Activated naive CD4-positive, alpha-beta T cell treated with anti-CD3 and anti-CD28 coated beads, Interleukin-2, amount 50 U/mL, for 24 hours (primary cell): ENCODE results near the gene TCN2.

Experiments used
- H3K27ac Mint-ChIP-seq: one replicate; pipeline ENCODE4 v1.8.0; 2021; ENCODE audit warnings: mild to moderate bottlenecking, mixed read lengths
- H3K27me3 Mint-ChIP-seq: one replicate; pipeline ENCODE4 v1.8.0; 2021; ENCODE audit warnings: mixed read lengths
- H3K36me3 Mint-ChIP-seq: one replicate; pipeline ENCODE4 v1.8.0; 2021; ENCODE audit warnings: mixed read lengths
- H3K4me1 Mint-ChIP-seq: one replicate; pipeline ENCODE4 v1.8.0; 2021; ENCODE audit warnings: mixed read lengths
- H3K4me3 Mint-ChIP-seq: one replicate; pipeline ENCODE4 v1.8.0; 2021; ENCODE audit warnings: mild to moderate bottlenecking, mixed read lengths
- H3K9me3 Mint-ChIP-seq: one replicate; pipeline ENCODE4 v1.8.0; 2021; ENCODE audit warnings: mixed read lengths

Gene TCN2

DNA sequence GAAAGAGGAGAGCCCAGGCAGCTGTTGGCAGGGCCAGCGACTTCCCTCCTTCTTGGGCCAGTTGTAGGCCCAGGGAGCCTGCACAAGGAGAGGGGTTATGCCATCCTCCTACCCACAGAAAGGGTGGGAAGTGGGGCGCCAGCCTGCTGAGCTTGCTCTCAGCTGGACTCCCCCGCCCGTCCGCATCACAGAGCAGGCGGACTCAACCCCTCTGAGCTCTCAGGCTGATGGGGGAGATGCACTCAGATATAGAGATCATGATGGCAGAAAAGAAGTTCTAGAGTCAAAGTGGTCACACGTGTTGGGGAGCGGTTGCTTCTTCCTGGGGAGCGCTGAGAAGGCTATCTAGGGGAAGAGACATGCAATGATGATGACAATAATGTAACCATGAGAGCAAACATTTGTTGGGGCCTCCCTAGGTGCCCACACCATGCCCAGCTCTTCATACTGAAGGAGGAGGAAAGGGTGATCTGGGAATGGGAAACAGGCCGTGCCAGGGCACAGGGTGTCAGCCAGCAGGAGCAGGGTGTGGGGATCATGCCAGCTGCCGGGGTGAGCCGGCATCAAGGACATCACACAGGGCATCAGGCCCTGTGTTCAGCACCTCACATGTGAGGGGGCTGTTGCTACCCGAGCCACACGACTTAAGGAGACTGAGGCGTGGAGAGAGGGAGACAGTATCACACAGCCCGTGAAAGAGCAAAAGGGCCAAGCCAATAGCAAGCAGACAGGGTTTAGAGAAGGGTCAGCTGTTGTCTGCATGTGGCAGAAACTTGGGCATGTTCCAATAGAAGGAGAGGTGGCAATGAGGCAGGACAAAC lies 36.3 kb downstream of the TCN2 start:
- Mint-ChIP-seq H3K27me3 (no peaks in the 10 kb centered on the region), H3K4me3 (peak overlapping the region; percentile 76), H3K27ac (peak overlapping the region; percentile 94), H3K36me3 (peaks cover 9% of the 10 kb centered on the region), H3K9me3 (no peaks in the 10 kb centered on the region), H3K4me1 (peaks cover 39% of the 10 kb centered on the region)

DNA sequence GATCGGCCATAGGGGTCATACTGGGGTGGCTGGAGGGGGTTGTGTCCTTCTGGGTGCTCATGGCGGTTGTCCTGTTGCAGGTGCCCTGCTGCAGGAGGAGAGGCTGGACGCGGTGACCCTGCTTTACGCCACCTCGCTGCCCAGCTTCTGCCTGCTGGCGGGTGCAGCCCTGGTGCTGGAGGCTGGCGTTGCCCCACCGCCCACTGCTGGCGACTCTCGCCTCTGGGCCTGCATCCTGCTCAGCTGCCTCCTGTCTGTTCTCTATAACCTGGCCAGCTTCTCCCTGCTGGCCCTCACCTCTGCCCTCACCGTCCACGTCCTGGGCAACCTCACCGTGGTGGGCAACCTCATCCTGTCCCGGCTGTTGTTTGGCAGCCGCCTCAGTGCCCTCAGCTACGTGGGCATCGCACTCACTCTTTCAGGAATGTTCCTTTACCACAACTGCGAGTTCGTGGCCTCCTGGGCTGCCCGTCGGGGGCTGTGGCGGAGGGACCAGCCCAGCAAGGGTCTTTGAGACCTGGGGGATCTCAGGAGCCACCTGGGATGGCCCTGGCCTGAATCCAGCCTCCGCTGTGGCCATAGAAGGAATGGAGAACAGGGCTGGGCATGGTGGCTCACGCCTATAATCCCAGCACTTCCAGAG lies 39.7 kb downstream of the TCN2 start:
- Mint-ChIP-seq H3K4me1 (peaks cover 56% of the 10 kb centered on the region), H3K9me3 (no peaks in the 10 kb centered on the region), H3K27me3 (no peaks in the 10 kb centered on the region), H3K4me3 (no peak overlapping the region), H3K36me3 (peaks cover 6% of the 10 kb centered on the region), H3K27ac (peak overlapping the region; percentile 41)

DNA sequence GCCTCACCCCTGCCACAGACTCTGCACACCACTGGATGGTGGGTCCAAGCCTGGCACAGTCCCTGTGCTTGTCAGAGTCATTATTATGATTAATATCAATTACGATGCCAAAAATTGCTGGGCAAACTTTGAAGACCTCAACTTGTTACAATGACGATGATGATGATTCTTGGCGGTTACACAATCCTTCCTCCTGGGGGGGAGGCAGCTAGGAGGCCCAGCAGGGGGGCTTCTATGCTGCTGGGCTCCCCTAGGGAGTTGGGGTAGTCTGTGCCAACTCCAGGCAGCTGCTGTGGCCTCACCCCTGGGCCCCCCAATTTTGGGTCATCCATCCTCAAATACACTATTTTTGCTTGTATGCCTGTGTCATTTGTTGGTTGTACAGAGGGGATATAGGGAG lies 40.6 kb downstream of the TCN2 start:
- no peak overlapping the region for H3K4me3 Mint-ChIP-seq
- H3K27me3 Mint-ChIP-seq: no peaks in the 10 kb centered on the region
- H3K36me3 Mint-ChIP-seq: peaks cover 6% of the 10 kb centered on the region
- H3K9me3 Mint-ChIP-seq: no peaks in the 10 kb centered on the region
- peaks cover 58% of the 10 kb centered on the region for H3K4me1 Mint-ChIP-seq
- peak overlapping the region; percentile 61 for H3K27ac Mint-ChIP-seq

DNA sequence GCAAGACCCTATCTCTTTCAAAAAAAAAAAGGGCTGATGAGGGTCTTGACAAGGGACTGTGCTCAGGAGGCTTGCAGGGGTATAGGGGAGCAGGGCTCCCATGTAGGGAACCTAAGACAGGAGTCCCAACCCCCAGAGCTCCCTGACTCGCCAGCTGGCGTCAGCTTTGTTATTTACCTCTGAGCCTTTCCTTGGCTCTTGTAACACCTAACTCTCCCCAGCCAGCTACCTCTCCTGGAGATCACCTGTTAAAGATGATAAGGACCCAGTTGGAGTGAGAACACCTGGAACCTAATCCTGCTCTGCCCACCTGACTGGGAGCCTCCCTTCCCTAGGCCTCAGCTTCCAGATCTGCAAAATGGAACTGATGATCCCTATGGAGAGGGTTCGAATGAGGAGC lies 41.9 kb downstream of the TCN2 start:
- H3K27me3 Mint-ChIP-seq: no peaks in the 10 kb centered on the region
- peaks cover 4% of the 10 kb centered on the region for H3K36me3 Mint-ChIP-seq
- H3K4me1 Mint-ChIP-seq: peaks cover 52% of the 10 kb centered on the region
- H3K9me3 Mint-ChIP-seq: no peaks in the 10 kb centered on the region
- peak overlapping the region; percentile 42 for H3K4me3 Mint-ChIP-seq
- H3K27ac Mint-ChIP-seq: peak overlapping the region; percentile 63

DNA sequence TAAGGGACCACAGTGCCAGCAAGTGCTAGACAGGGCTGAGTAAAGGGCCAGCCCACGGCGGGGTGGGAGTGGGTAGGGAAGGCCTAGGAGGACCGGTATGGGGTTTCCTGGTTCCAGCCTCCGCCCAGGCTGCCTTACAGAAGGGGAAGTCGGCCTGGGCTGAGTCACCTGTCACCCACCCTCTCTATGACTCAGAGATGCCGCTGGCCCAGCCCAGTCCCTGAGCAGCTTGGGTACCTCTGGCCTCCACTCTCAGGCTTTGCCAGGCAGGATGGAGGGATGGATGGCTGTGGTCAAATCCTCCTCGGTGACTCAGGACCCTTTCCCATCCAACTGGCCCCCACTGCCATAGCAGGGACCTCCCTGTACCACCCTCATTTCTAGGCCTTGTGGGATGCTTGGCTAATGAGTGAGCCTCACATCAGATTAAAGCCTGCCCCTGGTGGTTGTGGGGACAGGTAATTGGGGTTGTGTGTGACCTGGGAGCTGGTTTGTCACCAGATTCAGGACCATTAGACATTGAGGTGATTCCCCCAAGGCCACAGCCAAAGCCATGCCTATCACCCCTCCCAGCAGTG lies 42.5 kb downstream of the TCN2 start:
- Mint-ChIP-seq H3K4me1 (peaks cover 45% of the 10 kb centered on the region), H3K36me3 (peaks cover 6% of the 10 kb centered on the region), H3K4me3 (peak overlapping the region; percentile 42), H3K27ac (peak overlapping the region; percentile 63), H3K9me3 (no peaks in the 10 kb centered on the region), H3K27me3 (no peaks in the 10 kb centered on the region)

DNA sequence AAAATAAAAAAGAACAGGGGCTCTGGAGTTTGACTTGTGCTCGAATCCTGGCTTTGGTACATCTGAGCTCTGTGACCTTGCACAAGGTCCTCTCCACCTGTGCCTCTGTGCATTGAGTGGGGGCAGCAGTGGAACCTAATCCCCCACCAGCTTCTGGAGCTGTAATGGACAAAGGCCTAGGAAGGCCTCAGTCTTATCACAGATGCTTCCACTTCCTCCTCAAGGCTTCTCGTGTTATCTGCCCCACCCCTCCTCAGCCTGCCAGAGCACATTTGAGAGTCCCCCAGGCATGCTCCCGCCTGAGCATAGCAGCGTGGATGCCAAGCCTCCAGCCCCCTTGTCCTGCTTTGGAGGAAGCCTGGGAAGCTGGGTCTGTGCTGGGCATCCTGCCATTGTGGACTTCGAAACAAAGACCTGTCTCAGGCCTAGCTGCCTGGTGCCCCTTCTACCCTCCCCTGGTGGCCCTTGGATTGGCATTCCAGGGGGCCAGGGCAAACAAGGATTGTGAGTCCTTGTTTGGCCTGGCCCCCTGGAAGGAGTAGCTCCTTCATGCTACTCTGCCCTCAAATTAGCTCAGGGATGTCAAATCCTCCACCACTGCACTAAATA lies 43.6 kb downstream of the TCN2 start:
- H3K4me3 Mint-ChIP-seq: no peak overlapping the region
- no peaks in the 10 kb centered on the region for H3K27me3 Mint-ChIP-seq
- peak overlapping the region; percentile 41 for H3K27ac Mint-ChIP-seq
- H3K9me3 Mint-ChIP-seq: no peaks in the 10 kb centered on the region
- peaks cover 38% of the 10 kb centered on the region for H3K4me1 Mint-ChIP-seq
- H3K36me3 Mint-ChIP-seq: peaks cover 9% of the 10 kb centered on the region

DNA sequence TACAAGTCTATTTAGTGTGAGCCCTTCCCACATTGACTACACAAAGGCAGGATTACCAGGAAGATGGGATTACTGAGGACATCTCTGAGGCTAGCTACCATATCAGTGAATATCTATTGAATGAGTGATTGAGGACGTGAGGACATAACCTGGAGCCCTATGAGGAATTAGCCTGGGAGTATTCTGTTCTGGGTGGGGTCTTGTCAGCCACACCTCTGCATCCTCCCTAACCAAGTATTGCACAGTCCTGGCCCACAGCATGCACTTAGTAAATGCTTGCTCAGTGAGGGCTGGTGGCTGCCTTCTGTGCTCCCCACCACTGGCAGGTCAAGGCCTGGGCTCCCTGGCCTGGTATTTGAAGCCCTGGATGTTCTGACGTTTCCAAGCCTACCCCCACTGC lies 45.9 kb downstream of the TCN2 start:
- H3K27ac Mint-ChIP-seq: no peak overlapping the region
- no peaks in the 10 kb centered on the region for H3K27me3 Mint-ChIP-seq
- H3K4me1 Mint-ChIP-seq: peaks cover 34% of the 10 kb centered on the region

DNA sequence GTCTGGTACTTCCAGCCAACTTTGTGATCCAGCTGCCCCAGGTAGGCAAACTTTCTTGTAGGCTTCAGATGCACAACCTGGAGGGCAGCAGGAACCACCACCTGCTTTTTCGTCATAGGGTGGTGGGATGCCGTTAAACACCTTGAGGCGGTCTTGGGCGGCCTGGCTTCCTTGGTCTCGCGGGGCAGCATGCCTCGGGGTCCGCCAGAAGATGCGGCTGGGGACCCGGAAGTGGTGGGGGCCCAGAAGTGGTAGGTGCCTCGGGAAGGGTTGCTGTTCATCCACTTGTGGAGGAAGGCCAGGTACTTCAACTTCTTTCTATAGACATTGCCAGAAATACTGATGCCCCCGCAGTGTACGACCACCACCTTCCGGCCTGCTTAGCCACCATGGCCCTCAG lies 47.4 kb downstream of the TCN2 start:
- H3K27ac Mint-ChIP-seq: no peak overlapping the region
- H3K9me3 Mint-ChIP-seq: no peaks in the 10 kb centered on the region
- peaks cover 19% of the 10 kb centered on the region for H3K4me1 Mint-ChIP-seq
- H3K27me3 Mint-ChIP-seq: no peaks in the 10 kb centered on the region
- H3K4me3 Mint-ChIP-seq: no peak overlapping the region
- peaks cover 5% of the 10 kb centered on the region for H3K36me3 Mint-ChIP-seq

More for the DNA sequence above, 45.9 kb downstream of the TCN2 start:
- Mint-ChIP-seq H3K36me3 (peaks cover 9% of the 10 kb centered on the region), H3K4me3 (no peak overlapping the region), H3K9me3 (no peaks in the 10 kb centered on the region)

DNA sequence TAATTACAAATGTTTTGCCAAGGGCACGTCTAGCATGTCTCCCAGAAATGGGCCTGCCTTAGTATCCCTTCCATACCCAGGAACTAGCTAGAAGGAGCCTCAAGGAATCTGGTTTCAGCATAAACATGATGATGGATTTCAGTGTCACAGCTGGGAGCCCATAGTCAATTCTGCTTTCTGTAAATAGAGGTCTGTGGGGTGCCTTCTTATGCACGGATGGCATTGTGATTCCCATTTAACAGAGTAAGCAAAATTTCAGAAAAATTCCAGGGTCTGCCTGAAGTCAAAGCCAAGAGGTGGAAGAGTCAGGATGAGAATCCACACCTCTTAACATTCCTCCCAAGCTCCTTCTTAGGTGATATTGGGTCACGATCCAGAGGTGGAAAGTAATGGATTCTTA lies 48.6 kb downstream of the TCN2 start:
- Mint-ChIP-seq H3K27ac (no peak overlapping the region), H3K4me1 (peaks cover 16% of the 10 kb centered on the region), H3K36me3 (peaks cover 11% of the 10 kb centered on the region), H3K4me3 (no peak overlapping the region), H3K27me3 (no peaks in the 10 kb centered on the region), H3K9me3 (no peaks in the 10 kb centered on the region)

DNA sequence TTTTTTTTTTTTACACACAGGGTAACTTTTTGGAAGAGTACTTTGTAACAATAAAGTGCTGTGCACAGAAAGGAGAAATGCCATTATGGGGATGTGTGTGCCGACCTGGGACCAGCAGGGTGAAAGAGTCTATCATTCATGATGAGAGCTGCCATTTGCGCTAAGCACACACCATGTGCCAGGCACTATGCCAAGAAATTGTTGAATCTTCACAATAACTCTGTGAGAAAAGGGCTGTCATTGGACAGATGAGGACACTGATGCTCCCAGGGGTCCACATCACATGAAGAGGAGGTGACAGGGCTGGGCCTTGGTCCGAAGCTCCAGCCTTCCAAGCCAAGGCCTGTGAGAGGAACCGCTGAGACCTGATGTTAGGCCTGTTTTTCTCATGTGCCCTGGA lies 55.1 kb downstream of the TCN2 start:
- H3K27me3 Mint-ChIP-seq: no peaks in the 10 kb centered on the region
- peaks cover 33% of the 10 kb centered on the region for H3K4me1 Mint-ChIP-seq
- H3K9me3 Mint-ChIP-seq: no peaks in the 10 kb centered on the region
- no peak overlapping the region for H3K4me3 Mint-ChIP-seq
- H3K36me3 Mint-ChIP-seq: peaks cover 19% of the 10 kb centered on the region
- H3K27ac Mint-ChIP-seq: no peak overlapping the region

DNA sequence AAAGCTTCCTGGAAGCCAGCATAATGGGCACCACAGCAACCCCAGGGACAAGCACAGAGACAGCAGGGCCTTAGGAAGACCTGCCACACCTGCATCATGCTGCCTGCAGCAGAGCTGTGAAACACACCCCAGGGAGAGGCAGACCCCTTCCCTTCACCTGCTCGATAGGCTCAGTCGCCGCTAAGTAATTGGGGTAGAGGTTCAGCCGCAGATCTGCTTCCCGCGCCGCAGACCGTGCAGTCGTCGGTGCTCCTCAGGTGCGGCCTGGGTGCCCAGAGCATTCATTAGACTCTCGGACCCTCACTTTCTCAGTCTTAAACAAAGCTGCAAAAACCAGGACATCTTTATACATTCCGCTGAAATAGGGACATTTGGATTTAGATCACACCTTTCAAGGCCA lies 57.8 kb downstream of the TCN2 start:
- Mint-ChIP-seq H3K27me3 (no peaks in the 10 kb centered on the region), H3K27ac (no peak overlapping the region), H3K4me3 (no peak overlapping the region), H3K36me3 (peaks cover 16% of the 10 kb centered on the region), H3K4me1 (peaks cover 39% of the 10 kb centered on the region), H3K9me3 (no peaks in the 10 kb centered on the region)

DNA sequence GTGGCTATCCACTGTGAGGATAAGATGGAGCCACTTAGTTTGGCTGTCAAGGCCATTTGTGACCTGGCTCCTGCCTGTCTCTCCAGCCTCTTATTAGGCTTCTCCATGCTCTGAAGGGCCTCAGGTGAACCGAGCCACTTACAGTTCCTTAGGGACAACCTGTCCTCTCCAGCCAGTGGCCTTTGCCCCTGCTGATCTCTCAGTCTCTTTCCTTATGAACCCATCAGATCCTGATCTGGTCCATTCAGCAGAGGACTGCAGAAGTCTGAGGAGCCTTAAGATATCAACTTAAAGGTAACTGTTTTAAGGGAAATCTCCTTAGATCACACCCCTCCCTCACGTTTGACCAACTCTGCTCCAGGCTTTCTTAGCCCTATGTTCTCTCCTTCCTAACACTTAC lies 58.3 kb downstream of the TCN2 start:
- Mint-ChIP-seq H3K4me1 (peaks cover 37% of the 10 kb centered on the region), H3K27ac (peak overlapping the region; percentile 10), H3K36me3 (peaks cover 16% of the 10 kb centered on the region), H3K4me3 (peak overlapping the region; percentile 96), H3K27me3 (no peaks in the 10 kb centered on the region), H3K9me3 (no peaks in the 10 kb centered on the region)

DNA sequence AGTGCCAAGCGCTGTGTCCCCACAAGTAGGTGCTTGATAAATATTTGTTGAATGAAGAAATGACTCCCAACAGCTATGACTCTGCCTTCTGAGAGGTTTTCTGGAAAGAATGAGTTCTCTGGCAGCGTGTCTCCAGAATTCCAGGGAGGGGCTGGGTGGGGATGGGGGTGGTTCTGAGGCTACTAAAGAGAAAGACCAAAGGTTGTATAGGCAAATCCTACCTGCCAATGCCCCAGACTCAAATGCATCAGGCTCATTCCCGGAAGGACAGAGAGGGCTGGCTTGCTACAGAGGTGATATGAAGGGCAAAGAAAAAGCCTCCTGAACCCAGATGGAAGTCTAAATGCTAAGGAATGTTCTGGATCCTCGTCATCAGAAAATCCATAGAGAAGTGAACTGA lies 58.8 kb downstream of the TCN2 start:
- peak overlapping the region; percentile 10 for H3K27ac Mint-ChIP-seq
- H3K36me3 Mint-ChIP-seq: peaks cover 13% of the 10 kb centered on the region
- no peaks in the 10 kb centered on the region for H3K27me3 Mint-ChIP-seq
- H3K4me1 Mint-ChIP-seq: peaks cover 35% of the 10 kb centered on the region
- H3K9me3 Mint-ChIP-seq: no peaks in the 10 kb centered on the region
- peak overlapping the region; percentile 96 for H3K4me3 Mint-ChIP-seq

DNA sequence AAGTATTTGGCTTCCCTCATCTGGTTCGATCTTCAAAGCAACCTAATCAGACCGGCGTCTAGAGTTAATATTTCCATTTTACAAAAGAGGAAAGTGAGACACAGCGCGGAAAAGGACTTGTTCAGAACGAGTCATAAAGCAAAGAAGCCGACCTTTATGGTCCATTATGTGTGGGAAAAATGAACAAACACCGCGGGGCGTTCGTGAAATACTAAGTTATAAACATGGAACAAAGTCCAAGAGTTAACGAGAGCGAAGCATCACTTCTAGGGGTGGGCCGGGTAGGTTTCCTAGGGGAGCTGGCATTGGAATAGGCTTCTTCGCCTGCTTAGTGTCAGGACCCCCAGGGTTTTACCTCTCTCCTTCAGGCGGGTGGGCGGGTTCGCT lies 60.1 kb downstream of the TCN2 start:
- Mint-ChIP-seq H3K9me3 (no peaks in the 10 kb centered on the region), H3K36me3 (peaks cover 13% of the 10 kb centered on the region), H3K27me3 (no peaks in the 10 kb centered on the region), H3K27ac (peak overlapping the region; percentile 89), H3K4me3 (peak overlapping the region; percentile 96), H3K4me1 (peaks cover 35% of the 10 kb centered on the region)

DNA sequence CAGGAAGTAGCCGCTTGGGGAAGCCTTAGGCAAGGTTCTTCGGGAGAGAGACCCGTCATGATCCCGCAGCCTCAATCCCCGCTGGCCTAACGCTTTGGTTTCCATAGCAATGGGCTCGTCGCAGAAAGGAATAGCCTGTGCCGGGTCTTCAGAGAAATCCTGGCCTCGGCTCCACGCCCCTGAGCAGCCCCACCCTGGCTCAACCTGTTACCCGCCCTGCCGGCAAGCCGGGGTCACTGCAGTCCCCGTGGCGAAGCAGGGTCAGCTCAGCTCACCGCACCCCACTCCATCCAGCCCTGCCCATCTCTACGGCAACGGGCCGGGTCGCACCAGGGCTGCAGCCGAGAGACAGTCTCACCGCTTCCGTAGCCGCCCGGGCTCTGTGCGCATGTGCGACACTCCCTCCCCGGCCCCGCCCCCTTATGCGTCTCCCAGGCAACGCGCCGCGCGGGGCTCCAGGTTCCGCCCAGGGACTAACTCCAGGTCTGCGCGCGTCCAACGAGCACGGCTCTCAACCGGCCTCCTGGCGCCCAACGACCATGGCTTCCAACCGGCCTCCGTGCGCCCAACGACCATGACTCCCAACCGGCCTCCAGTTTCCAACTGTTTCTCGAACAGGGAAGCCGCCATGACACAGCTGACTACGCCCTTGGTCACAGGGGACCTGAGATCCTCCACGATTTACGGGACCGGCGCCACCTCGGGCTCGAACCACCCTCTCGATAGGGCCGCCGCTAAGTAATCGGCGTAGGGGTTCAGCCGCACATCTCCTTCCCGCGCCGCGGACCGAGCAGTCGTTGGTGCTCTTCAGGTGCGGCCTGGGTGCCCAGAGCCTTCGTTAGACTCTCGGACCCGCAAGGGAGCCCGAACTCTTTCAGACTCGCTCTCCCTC lies 60.8 kb downstream of the TCN2 start, which contains the start of gene DUSP18:
Gene DUSP18, minus strand, starts transcription at position 382 of the 892 bp plus-strand sequence. CDS start 3,872 bp downstream, outside the sequence.
- H3K4me1 Mint-ChIP-seq: peaks cover 35% of the 10 kb centered on the region

More for the DNA sequence above, 60.8 kb downstream of the TCN2 start, which contains the start of gene DUSP18:
- Mint-ChIP-seq H3K27ac (peak within 1 kb of the TSS; percentile 89), H3K4me3 (peak within 1 kb of the TSS; percentile 96), H3K9me3 (no peaks in the 10 kb centered on the region), H3K36me3 (peaks cover 13% of the 10 kb centered on the region), H3K27me3 (no peaks in the 10 kb centered on the region)
